Stimulated activated CD4-positive, alpha-beta T cell treated with anti-CD3 and anti-CD28 coated beads, Interleukin-1b, Interleukin-23, amount 100 ng/mL, for 4 hours (primary cell): Measurements from ENCODE around the gene TCAP.
"Not testable (repeated sequence)": the region's sequence is repeated elsewhere in the genome, so short reads cannot be mapped to it uniquely, and the experiment has no call there.

Experiments
- DNase-seq, 2 donors: peaks; one replicate each; pipeline ENCODE4 v3.0.0-alpha.2; 2020; ENCODE audit warnings: low read depth in 2 of 2

Gene TCAP

GRCh38 chr17:39679521-39680192 lies 14.5 kb downstream of the TCAP start:
- DNase-seq = peak in 1 of 2 donors; percentile 15

DNA sequence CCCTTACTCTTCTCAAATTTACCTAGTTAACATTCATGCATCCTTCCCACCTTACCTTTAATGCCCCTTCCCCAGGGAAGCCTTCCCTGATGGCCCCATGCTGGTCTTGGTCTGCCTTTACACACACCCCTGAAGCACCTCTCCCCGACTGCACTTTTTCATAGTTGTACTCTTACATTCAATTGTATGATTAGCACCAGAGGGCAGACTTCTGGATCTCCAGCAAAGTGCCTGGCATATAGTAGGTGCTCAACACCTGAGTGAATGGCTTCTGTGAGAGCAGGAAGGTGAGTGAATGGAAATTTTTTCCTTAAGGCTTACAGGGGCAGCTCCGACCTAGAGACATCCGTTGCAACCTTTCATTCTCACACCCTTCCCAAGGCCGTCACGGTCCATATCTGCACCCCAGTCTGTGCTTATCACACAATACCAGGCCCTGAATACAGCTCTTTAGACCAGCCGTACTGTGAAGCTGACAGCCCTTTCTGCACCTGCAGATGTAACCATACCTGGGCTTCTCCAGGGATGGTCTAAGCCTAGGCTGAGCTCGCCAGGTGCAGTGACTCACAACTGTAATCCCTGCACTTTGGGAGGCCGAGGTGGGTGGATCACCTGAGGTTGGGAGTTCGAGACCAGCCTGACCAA lies 18.3 kb downstream of the TCAP start:
- no peak for DNase-seq

DNA sequence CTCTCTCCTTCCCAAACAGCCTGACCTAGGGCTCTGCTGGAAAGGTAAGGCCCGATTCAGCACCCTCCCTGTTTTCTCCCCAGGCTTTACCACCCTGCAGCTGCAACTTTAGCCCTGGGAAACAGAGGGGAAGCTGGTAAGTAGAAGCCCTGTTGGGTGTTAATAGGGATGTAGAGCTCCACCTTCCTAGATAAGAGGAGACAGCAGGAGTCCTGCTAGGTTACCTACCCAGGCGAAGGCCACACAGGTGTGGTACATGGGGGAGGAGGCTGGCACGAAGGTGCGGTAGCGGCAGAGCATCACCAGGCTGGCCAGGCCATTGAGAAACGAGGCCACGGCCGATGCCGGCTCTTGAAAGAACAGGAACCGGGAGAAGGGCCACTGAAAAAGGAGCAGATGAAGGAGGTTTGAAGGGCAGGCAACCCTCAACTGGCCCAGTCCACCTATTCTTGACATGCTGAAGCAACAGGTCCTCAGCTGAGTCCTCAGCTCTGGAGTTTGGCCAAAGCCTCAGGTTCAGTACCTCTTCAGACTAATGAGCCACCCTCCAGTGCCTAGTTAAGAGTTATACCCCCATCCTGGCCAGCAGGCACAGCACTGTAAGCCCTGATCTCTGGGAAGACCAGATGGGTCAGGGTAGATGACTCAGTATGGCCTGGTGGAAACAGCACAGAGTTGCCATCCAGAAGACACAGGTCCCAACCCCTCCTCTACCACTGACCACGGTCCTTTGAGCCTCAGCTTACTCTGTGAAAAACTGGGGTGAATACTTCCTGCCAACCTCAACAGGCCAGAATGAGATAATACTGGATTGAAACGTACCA lies 19.4 kb downstream of the TCAP start:
- no peak for DNase-seq

GRCh38 chr17:39687101-39687545 lies 22.0 kb downstream of the TCAP start:
- DNase-seq = no peak

DNA sequence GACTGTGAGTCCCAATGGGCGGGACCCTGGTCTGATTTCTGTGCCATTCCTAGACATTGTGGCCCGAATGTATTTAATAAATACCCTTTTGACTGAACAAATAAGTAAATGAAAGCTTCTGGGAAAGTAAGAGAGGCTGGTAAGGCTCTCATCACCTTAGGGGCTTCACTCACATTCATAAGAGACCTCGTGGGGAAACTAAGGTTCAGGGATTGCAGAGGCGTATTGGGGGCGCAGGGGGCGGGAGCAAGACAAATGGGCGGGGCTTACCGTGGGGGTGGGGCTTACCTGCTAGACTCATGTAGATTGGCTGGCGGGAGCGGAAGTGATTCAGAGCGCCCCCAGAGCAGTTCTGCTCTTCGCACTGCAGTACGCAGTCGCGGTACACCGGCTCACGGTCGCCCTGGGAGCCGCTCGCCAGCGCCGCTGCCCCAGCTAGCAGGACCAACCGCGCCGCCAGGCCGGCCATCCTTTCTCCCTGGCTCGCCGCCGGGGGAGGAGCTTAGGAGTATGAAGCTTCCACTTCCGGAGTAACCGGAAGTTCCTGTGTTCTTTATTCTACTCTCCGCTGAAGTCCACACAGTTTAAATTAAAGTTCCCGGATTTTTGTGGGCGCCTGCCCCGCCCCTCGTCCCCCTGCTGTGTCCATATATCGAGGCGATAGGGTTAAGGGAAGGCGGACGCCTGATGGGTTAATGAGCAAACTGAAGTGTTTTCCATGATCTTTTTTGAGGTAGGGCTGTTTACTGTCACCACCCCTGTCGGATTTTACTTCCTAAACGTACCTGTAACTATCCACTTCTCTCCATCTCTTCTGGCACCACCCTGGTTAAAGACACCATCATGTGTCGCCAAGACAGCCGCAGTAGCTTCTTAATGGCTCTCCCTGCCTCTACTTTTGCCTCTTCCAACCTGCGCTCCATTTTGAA lies 22.7 kb downstream of the TCAP start, which contains the start of gene PGAP3:
Gene PGAP3 (minus strand): TSS at position 512 of the 929 bp plus-strand sequence. CDS start 43 bp downstream, at position 469.
- peak; percentile 71 to 85 for DNase-seq

GRCh38 chr17:39688475-39688835 lies 23.3 kb downstream of the TCAP start:
- DNase-seq = no peak

GRCh38 chr17:39688945-39689344 lies 23.8 kb downstream of the TCAP start:
- no peak for DNase-seq

DNA sequence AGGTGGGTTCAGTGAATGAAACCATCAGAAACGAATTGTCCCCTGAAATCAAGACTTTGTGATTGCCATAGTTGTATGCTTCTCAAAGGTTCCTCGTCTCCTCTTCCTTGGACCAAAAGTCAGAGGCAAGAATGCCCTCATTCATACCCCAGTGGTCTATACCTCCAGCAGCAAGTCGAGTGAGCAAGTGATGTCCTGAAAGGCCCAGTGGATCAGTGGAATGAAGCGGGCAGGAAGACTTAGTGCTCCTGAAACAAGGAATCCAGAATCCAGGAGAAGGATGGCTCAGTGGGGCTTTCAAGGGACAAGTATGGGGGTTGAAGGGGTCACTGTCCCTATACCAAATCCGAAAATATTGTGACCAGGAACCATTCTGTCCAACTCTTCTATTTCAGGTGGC lies 29.4 kb downstream of the TCAP start:
- no peak for DNase-seq

DNA sequence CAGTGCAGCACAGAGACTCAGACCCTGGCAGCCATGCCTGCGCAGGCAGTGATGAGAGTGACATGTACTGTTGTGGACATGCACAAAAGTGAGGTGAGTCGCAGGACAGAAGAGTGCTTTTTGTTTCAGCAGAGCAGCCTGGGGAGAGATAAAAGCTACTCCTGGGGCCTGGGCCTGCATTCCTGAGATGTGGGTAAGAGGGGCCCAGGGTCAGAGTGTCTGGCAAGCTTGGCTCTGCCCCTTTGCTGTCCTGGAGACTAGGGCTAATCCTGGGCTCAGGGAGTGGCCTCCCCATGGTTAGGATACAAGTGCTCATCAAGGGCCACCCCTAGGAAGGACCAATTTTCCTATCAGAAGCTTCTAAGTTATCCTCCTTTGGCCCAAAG lies 29.9 kb downstream of the TCAP start:
- no peak for DNase-seq

- no peak for DNase-seq
Measured at GRCh38 chr17:39696731-39697130, 31.6 kb downstream of the TCAP start.

- DNase-seq = no peak
Measured at GRCh38 chr17:39697961-39698360, 32.8 kb downstream of the TCAP start.

GRCh38 chr17:39699157-39699817 lies 34.1 kb downstream of the TCAP start:
- DNase-seq = not testable (repeated sequence)

DNA sequence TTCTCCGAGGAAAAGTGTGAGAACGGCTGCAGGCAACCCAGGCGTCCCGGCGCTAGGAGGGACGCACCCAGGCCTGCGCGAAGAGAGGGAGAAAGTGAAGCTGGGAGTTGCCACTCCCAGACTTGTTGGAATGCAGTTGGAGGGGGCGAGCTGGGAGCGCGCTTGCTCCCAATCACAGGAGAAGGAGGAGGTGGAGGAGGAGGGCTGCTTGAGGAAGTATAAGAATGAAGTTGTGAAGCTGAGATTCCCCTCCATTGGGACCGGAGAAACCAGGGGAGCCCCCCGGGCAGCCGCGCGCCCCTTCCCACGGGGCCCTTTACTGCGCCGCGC lies 34.6 kb downstream of the TCAP start, which contains the start of gene ERBB2:
Gene ERBB2 (plus strand): TSS at position 247 of the 330 bp plus-strand sequence. CDS start 175 bp downstream, outside the sequence.
- DNase-seq = no peak

DNA sequence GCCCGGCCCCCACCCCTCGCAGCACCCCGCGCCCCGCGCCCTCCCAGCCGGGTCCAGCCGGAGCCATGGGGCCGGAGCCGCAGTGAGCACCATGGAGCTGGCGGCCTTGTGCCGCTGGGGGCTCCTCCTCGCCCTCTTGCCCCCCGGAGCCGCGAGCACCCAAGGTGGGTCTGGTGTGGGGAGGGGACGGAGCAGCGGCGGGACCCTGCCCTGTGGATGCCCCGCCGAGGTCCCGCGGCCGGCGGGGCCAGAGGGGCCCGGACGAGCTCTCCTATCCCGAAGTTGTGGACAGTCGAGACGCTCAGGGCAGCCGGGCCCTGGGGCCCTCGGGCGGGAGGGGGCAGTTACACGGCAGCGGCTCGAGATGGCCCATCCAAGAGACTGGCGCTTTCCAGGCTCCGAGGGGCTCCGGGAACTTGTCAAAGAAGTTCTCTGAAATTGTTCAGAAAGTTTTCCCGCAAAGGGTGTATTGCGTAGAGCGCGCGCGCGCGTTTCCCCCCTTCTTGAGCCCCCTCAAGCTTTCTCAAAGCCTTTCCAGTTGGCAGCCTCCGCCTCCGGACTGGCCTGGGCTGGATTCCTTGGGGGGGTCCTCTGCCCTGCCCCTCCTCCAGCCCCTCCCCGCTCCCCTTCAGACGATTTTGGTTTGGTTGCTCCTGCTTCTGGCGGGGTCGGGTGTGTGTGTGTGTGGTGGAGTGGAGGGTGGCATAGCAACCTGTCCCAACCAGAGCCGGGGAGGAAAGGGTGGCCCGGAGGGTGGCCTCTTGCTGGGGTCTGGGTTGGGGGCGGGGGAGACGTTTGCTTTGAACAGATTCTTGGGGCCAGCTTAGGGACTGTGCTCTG lies 35.2 kb downstream of the TCAP start:
- DNase-seq = no peak

- no peak for DNase-seq
Measured at GRCh38 chr17:39701012-39701783, 36.0 kb downstream of the TCAP start.

- no peak for DNase-seq
Measured at GRCh38 chr17:39701784-39702422, 36.8 kb downstream of the TCAP start.

GRCh38 chr17:39702901-39703893 lies 38.0 kb downstream of the TCAP start:
- no peak for DNase-seq

DNA sequence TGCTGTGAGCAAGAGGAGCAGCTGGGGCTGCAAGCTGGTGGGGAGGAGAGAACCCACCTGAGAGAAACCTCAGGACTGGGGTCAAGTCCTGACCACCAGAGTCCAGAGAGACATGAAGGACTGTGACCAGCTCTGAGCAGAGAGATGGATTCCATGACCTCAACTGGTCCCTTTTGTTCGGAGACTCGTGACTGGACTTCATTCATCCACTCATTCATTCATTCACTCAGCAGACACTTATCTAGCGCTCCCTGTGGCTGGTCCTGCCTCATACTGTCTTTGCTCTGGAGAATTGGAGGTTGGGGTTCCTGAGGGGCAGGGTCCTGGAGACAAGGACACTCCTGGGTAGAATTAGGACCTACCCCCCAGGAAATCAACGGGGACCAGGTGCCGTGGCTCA lies 38.8 kb downstream of the TCAP start:
- DNase-seq = no peak
